ENCODE measurements around the gene RAP1GDS1.
"Not testable (repeated sequence)": the region's sequence is repeated elsewhere in the genome, so short reads cannot be mapped to it uniquely, and the experiment has no call there.

The RAP1GDS1 gene

GRCh38 chr4:98289375-98289774 is 28.2 kb downstream of the RAP1GDS1 start:
- no peak for DNase-seq

GRCh38 chr4:98290511-98290910 is 29.3 kb downstream of the RAP1GDS1 start:
- DNase-seq = no peak

GRCh38 chr4:98293104-98293887 is 32.1 kb downstream of the RAP1GDS1 start:
- no peak for DNase-seq

GRCh38 chr4:98298022-98298421 is 36.8 kb downstream of the RAP1GDS1 start:
- no peak for DNase-seq

- DNase-seq = no peak
Measured at GRCh38 chr4:98300706-98301105, 39.5 kb downstream of the RAP1GDS1 start.

GRCh38 chr4:98305576-98305975 is 44.4 kb downstream of the RAP1GDS1 start:
- no peak for DNase-seq

GRCh38 chr4:98310867-98311266 is 49.7 kb downstream of the RAP1GDS1 start:
- DNase-seq = no peak

GRCh38 chr4:98311656-98312055 is 50.5 kb downstream of the RAP1GDS1 start:
- DNase-seq = no peak

GRCh38 chr4:98314791-98315565 is 53.8 kb downstream of the RAP1GDS1 start:
- DNase-seq = no peak

- no peak for DNase-seq
Measured at GRCh38 chr4:98318521-98318920, 57.3 kb downstream of the RAP1GDS1 start.

- no peak for DNase-seq
Measured at GRCh38 chr4:98319021-98319420, 57.8 kb downstream of the RAP1GDS1 start.

- DNase-seq = no peak
Measured at GRCh38 chr4:98326168-98326567, 65.0 kb downstream of the RAP1GDS1 start.

- DNase-seq = no peak
Measured at GRCh38 chr4:98327694-98328093, 66.5 kb downstream of the RAP1GDS1 start.

- not testable (repeated sequence) for DNase-seq
Measured at GRCh38 chr4:98329879-98330640, 68.9 kb downstream of the RAP1GDS1 start.

GRCh38 chr4:98332017-98332416 is 70.8 kb downstream of the RAP1GDS1 start:
- no peak for DNase-seq

- DNase-seq = no peak
Measured at GRCh38 chr4:98334461-98334860, 73.3 kb downstream of the RAP1GDS1 start.

GRCh38 chr4:98338761-98339438 is 77.7 kb downstream of the RAP1GDS1 start:
- DNase-seq = no peak

GRCh38 chr4:98341309-98341708 is 80.1 kb downstream of the RAP1GDS1 start:
- no peak for DNase-seq

- no peak for DNase-seq
Measured at GRCh38 chr4:98343626-98344025, 82.4 kb downstream of the RAP1GDS1 start.

- DNase-seq = no peak
Measured at GRCh38 chr4:98345838-98346237, 84.7 kb downstream of the RAP1GDS1 start.

GRCh38 chr4:98352396-98352795 is 91.2 kb downstream of the RAP1GDS1 start:
- DNase-seq = no peak

- no peak for DNase-seq
Measured at GRCh38 chr4:98352940-98353339, 91.8 kb downstream of the RAP1GDS1 start.

Measured in NCI-H1105 (cell line).